Measurements from ENCODE around the gene SESN1. TPM values are rescaled to one million over a fixed set of nuclear protein-coding genes. Genes with fewer than 3 reads are reported as not detected.
"Not testable (repeated sequence)": the region's sequence is repeated elsewhere in the genome, so short reads cannot be mapped to it uniquely, and the experiment has no call there.

Gene SESN1
- total and polyA plus RNA-seq, 3 donors from 2014 or later = 82.0 to 152 (median 132) TPM

DNA sequence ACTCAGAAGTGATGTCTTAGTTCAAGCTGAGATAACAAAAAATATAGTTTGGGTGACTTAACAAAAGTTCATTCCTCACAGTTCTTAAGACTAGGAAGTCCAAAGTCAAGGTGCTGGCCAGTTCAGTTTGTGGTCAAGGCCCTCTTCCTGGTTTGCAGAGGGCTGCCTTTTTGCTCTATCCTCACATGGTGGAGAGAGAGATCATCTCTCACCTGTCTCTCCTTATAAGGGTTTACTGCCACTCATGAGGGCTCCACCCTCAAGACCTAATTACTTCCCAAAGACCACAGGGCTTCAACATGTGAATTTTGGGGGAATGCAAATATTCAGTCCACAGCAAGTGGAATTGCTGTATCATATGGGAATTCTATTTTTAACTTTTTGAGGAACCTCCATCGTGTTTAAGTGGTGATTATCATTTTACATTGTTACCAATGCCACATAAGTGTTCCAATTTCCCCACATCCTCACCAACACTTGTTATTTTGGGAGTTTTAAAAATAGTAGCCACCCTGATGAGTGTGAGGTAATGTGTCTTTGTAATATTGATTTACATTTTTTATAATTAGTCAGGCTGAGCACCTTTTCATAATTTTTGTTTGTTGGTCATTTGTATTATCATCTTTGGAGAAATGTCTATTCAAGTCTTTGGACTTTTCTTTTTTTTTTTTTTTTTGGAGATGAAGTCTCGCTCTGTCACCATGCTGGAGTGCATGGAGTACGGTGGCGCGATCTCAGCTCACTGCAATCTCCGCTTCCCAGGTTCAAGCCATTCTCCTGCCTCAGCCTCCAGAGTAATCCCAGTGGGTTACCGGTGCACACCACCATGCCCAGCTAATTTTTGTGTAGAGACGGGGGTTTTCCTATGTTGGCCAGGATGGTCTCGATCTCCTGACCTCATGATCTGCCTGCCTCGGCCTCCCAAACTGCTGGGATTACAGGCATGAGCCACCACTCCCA lies 112.2 kb downstream of the SESN1 start:
- H3K36me3 ChIP-seq (ENCODE audit: low read depth, missing control alignments) = no peaks in the 10 kb centered on the region
- TF ChIP-seq CTCF (IDR thresholded peaks at IDR 0.05) (no peak), POLR2A (IDR thresholded peaks at IDR 0.05) (no peak)
- H3K27ac ChIP-seq = no peak overlapping the region
- no peaks in the 10 kb centered on the region for H3K27me3 ChIP-seq
- H3K4me3 ChIP-seq = no peak overlapping the region
- whole genome bisulfite sequencing, 2 donors = 89 to 94% methylated on average over 9 to 10 of the region's 10 CpGs
- H3K4me1 ChIP-seq = no peaks in the 10 kb centered on the region
- DNase-seq = no peak
- no peaks in the 10 kb centered on the region for H3K9me3 ChIP-seq
- intact Hi-C loops (cut with DNase I; ENCODE audit: low total_unique reads) = no loop called here

- H3K9me3 ChIP-seq; DNase-seq; H3K27me3 ChIP-seq; H3K4me3 ChIP-seq; H3K27ac ChIP-seq; intact Hi-C loops (cut with DNase I; ENCODE audit: low total_unique reads); H3K4me1 ChIP-seq; H3K36me3 ChIP-seq (ENCODE audit: low read depth, missing control alignments): not testable (repeated sequence)
- WGBS, 2 donors = 97 to 100% methylated on average over 1 of the region's 1 CpG
These were observed 116.0 kb downstream of the SESN1 start for GRCh38 chr6:108978638-108979037.

- H3K4me1 ChIP-seq = no peaks in the 10 kb centered on the region
- no peak for TF ChIP-seq CTCF (IDR thresholded peaks at IDR 0.05)
- TF ChIP-seq POLR2A (IDR thresholded peaks at IDR 0.05) = no peak
- intact Hi-C loops (cut with DNase I; ENCODE audit: low total_unique reads) = no loop called here
- no peaks in the 10 kb centered on the region for H3K27me3 ChIP-seq
- H3K27ac ChIP-seq = no peak overlapping the region
- no peaks in the 10 kb centered on the region for H3K9me3 ChIP-seq
- DNase-seq = no peak
- H3K4me3 ChIP-seq = no peak overlapping the region
- H3K36me3 ChIP-seq (ENCODE audit: low read depth, missing control alignments) = no peaks in the 10 kb centered on the region
- 100% methylated on average over 1 of the region's 1 CpG for WGBS, 2 donors
These were observed 120.4 kb downstream of the SESN1 start for GRCh38 chr6:108974201-108974600.

GRCh38 chr6:108969776-108970175 lies 124.9 kb downstream of the SESN1 start:
- no peak for DNase-seq
- intact Hi-C loops (cut with DNase I; ENCODE audit: low total_unique reads) = no loop called here

More at GRCh38 chr6:108969776-108970175, 124.9 kb downstream of the SESN1 start:
- TF ChIP-seq CTCF (IDR thresholded peaks at IDR 0.05) = no peak
- no peak for TF ChIP-seq POLR2A (IDR thresholded peaks at IDR 0.05)
- Histone ChIP-seq H3K36me3 (ENCODE audit: low read depth, missing control alignments) (no peaks in the 10 kb centered on the region), H3K27ac (no peak overlapping the region), H3K27me3 (no peaks in the 10 kb centered on the region), H3K4me3 (no peak overlapping the region), H3K4me1 (no peaks in the 10 kb centered on the region), H3K9me3 (no peaks in the 10 kb centered on the region)
- WGBS, 2 donors = 83 to 88% methylated on average over 2 of the region's 2 CpGs
